GM10266 (cell line): Measurements from ENCODE around the gene ATP6V0C.

Experiments used
- DNase-seq: peaks from one replicate; pipeline ENCODE4 v3.0.0; 2012; ENCODE audit errors: extremely low spot score
- CTCF ChIP-seq: IDR thresholded peaks from 2 replicates; pipeline ENCODE4 v1.5.1; 2012; ENCODE audit warnings: mild to moderate bottlenecking, low read depth; ENCODE audit not compliant: control insufficient read depth, insufficient read depth; ENCODE audit errors: missing control alignments

ATP6V0C gene

GRCh38 chr16:2523801-2524231 lies 10.1 kb downstream of the ATP6V0C start:
- no peak for DNase-seq
- no peak for TF ChIP-seq CTCF

- no peak for DNase-seq
- TF ChIP-seq CTCF, result no peak
These were observed 10.7 kb downstream of the ATP6V0C start for GRCh38 chr16:2524339-2524938.

- DNase-seq, result no peak
- no peak for TF ChIP-seq CTCF
These were observed 12.4 kb downstream of the ATP6V0C start for GRCh38 chr16:2526135-2526534.

- DNase-seq, result no peak
- no peak for TF ChIP-seq CTCF
These were observed 13.5 kb downstream of the ATP6V0C start for GRCh38 chr16:2527071-2527783.

GRCh38 chr16:2527784-2528100 lies 14.0 kb downstream of the ATP6V0C start:
- TF ChIP-seq CTCF, result no peak
- no peak for DNase-seq

- DNase-seq, result no peak
- no peak for TF ChIP-seq CTCF
These were observed 14.7 kb downstream of the ATP6V0C start for GRCh38 chr16:2528161-2529060.
